GM04504 (cell line): ENCODE measurements around the gene EFCAB5.
"Not testable (repeated sequence)": the region's sequence is repeated elsewhere in the genome, so short reads cannot be mapped to it uniquely, and the experiment has no call there.

Source experiments
- DNase-seq: peaks from one replicate; pipeline ENCODE4 v3.0.0-alpha.2; 2012; ENCODE audit warnings: low read depth

EFCAB5 gene

GRCh38 chr17:29941334-29941733, at the start of gene EFCAB5:
EFCAB5 (plus strand) TSS chr17:29941634; CDS start chr17:29941797, 163 bp downstream.
- DNase-seq, result no peak

GRCh38 chr17:29892201-29892600, 49.2 kb upstream of the EFCAB5 start:
- DNase-seq, result no peak

GRCh38 chr17:29897136-29897535, 44.3 kb upstream of the EFCAB5 start:
- not testable (repeated sequence) for DNase-seq

- DNase-seq, result no peak
Measured at GRCh38 chr17:29903471-29903870, 38.0 kb upstream of the EFCAB5 start.

GRCh38 chr17:29905086-29905878, 36.2 kb upstream of the EFCAB5 start:
- DNase-seq, result no peak

- DNase-seq, result no peak
Measured at GRCh38 chr17:29905879-29906167, 35.6 kb upstream of the EFCAB5 start.

- DNase-seq, result no peak
Measured at GRCh38 chr17:29906969-29907368, 34.5 kb upstream of the EFCAB5 start.

GRCh38 chr17:29909236-29910003, 32.0 kb upstream of the EFCAB5 start:
- no peak for DNase-seq

- no peak for DNase-seq
Measured at GRCh38 chr17:29911641-29912177, 29.7 kb upstream of the EFCAB5 start.

- DNase-seq, result no peak
Measured at GRCh38 chr17:29914819-29915537, 26.5 kb upstream of the EFCAB5 start.

- no peak for DNase-seq
Measured at GRCh38 chr17:29918016-29918415, 23.4 kb upstream of the EFCAB5 start.

- DNase-seq, result no peak
Measured at GRCh38 chr17:29918922-29919856, 22.2 kb upstream of the EFCAB5 start.

GRCh38 chr17:29924786-29925185, 16.6 kb upstream of the EFCAB5 start:
- DNase-seq, result no peak

GRCh38 chr17:29927546-29927945, 13.9 kb upstream of the EFCAB5 start:
- DNase-seq, result no peak

- DNase-seq, result no peak
Measured at GRCh38 chr17:29929006-29929532, 12.4 kb upstream of the EFCAB5 start.

- peak; percentile 53 for DNase-seq
Measured at GRCh38 chr17:29929533-29930408, 11.7 kb upstream of the EFCAB5 start, which contains the start of gene SSH2. SSH2 (minus strand) TSS chr17:29930228; CDS start chr17:29930000, 228 bp downstream.

GRCh38 chr17:29930409-29931010, 10.9 kb upstream of the EFCAB5 start:
- DNase-seq, result no peak

- peak; percentile 44 for DNase-seq
Measured at GRCh38 chr17:29931231-29931932, 10.1 kb upstream of the EFCAB5 start.

GRCh38 chr17:29933379-29933778, 8.1 kb upstream of the EFCAB5 start:
- DNase-seq, result no peak
